Vagina (tissue), 2 donors: ENCODE data around the gene CHN2.

ENCODE experiments used
- POLR2A ChIP-seq, 2 donors: fragments of 450-650 bp; IDR thresholded peaks; one replicate each; pipeline ENCODE4 v1.6.1; 2017; ENCODE audit warnings: antibody characterized with exemption in 2 of 2, mild to moderate bottlenecking in 2 of 2, moderate library complexity in 2 of 2
- POLR2AphosphoS5 ChIP-seq, 2 donors: sonication (generic); formaldehyde crosslinking; IDR thresholded peaks; one replicate each; pipeline ENCODE4 v1.9.0; 2017; ENCODE audit warnings: antibody characterized with exemption in 2 of 2, mild to moderate bottlenecking in 2 of 2, low read depth in 1 of 2; ENCODE audit not compliant: insufficient read depth in 1 of 2
- TF ChIP-seq, protein P1 (sequence below), 3 experiments: fragments of 450-650 bp in 2 of 3; fragments of 200-600 bp in 1 of 3; sonication (generic) in 1 of 3; IDR thresholded peaks; one replicate each; pipeline ENCODE4 v1.5.1; 2017 to 2019; ENCODE audit warnings: antibody characterized with exemption in 3 of 3, mild to moderate bottlenecking in 2 of 3, moderate library complexity in 2 of 3

- TF ChIP-seq, protein P1, sequence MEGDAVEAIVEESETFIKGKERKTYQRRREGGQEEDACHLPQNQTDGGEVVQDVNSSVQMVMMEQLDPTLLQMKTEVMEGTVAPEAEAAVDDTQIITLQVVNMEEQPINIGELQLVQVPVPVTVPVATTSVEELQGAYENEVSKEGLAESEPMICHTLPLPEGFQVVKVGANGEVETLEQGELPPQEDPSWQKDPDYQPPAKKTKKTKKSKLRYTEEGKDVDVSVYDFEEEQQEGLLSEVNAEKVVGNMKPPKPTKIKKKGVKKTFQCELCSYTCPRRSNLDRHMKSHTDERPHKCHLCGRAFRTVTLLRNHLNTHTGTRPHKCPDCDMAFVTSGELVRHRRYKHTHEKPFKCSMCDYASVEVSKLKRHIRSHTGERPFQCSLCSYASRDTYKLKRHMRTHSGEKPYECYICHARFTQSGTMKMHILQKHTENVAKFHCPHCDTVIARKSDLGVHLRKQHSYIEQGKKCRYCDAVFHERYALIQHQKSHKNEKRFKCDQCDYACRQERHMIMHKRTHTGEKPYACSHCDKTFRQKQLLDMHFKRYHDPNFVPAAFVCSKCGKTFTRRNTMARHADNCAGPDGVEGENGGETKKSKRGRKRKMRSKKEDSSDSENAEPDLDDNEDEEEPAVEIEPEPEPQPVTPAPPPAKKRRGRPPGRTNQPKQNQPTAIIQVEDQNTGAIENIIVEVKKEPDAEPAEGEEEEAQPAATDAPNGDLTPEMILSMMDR (IDR thresholded peaks at IDR 0.05) = no peak
- TF ChIP-seq POLR2A (IDR thresholded peaks at IDR 0.05) (no peak), POLR2AphosphoS5 (IDR thresholded peaks at IDR 0.05; ENCODE audit: insufficient read depth in 1 of 2, low read depth in 1 of 2) (no peak)
Observed at GRCh38 chr7:29302666-29303395, 108.3 kb downstream of the CHN2 start.
